Central memory CD8-positive, alpha-beta T cell (primary cell): ENCODE results near the gene NCAN.
A peak's percentile ranks its signal among the peaks of the same experiment; 100 is the strongest.

Experiments used
- ATAC-seq: fragments of 150-1000 bp; cut with Tn5 transposase; replicated peaks from 2 replicates; pipeline ENCODE4 v1.10.0; 2022; ENCODE audit warnings: mild to moderate bottlenecking, moderate FRiP score, moderate number of reproducible peaks; ENCODE audit not compliant: poor library complexity, severe bottlenecking; ENCODE audit errors: extremely low read depth
- DNase-seq, 2 donors: peaks; one replicate each; pipeline ENCODE4 v3.0.0; 2021; ENCODE audit warnings: low spot score in 2 of 2
- H3K27ac Mint-ChIP-seq: one replicate; pipeline ENCODE4 v1.8.0; 2022; ENCODE audit warnings: low read depth, mild to moderate bottlenecking, moderate library complexity, mixed read lengths
- H3K27me3 Mint-ChIP-seq: one replicate; pipeline ENCODE4 v1.8.0; 2022; ENCODE audit warnings: mixed read lengths
- H3K36me3 Mint-ChIP-seq: one replicate; pipeline ENCODE4 v1.8.0; 2022; ENCODE audit warnings: mild to moderate bottlenecking, moderate library complexity, mixed read lengths; ENCODE audit not compliant: insufficient read depth
- H3K4me1 Mint-ChIP-seq: one replicate; pipeline ENCODE4 v1.8.0; 2022; ENCODE audit warnings: mixed read lengths
- H3K4me3 Mint-ChIP-seq: one replicate; pipeline ENCODE4 v1.8.0; 2022; ENCODE audit warnings: mild to moderate bottlenecking, moderate library complexity, mixed read lengths
- H3K9me3 Mint-ChIP-seq: one replicate; pipeline ENCODE4 v1.8.0; 2022; ENCODE audit warnings: mixed read lengths

The NCAN gene

DNA sequence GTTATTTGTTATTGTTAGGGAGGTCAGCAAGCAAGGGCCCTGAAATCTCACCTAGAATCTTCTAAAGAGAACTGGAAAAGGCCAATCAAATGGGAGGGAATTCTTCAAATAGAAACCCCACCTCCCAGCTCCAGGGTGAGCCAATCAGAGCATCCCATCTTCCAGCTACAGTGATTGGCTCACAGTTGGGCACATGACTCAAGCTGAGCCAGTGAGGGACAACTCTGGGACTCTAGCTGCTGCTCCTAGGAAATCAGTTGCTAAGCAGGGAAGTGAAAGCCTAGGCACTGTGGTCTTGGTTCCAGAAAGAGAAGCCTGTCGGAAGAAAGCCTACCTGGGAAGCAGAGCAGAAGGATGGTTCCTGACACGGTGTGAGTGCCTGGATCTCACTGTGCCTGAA is 48.0 kb downstream of the NCAN start:
- ATAC-seq, result no peak
- DNase-seq, result no peak
- H3K36me3 Mint-ChIP-seq, result no peaks in the 10 kb centered on the region
- H3K4me1 Mint-ChIP-seq, result peaks cover 8% of the 10 kb centered on the region
- no peaks in the 10 kb centered on the region for H3K9me3 Mint-ChIP-seq
- H3K27ac Mint-ChIP-seq, result no peak overlapping the region
- peaks cover 83% of the 10 kb centered on the region for H3K27me3 Mint-ChIP-seq
- H3K4me3 Mint-ChIP-seq, result no peak overlapping the region

- Mint-ChIP-seq H3K36me3 (no peaks in the 10 kb centered on the region), H3K27ac (no peak overlapping the region), H3K27me3 (peaks cover 74% of the 10 kb centered on the region), H3K4me1 (peaks cover 8% of the 10 kb centered on the region), H3K4me3 (no peak overlapping the region), H3K9me3 (no peaks in the 10 kb centered on the region)
- ATAC-seq (no peak), DNase-seq (no peak)
Measured at GRCh38 chr19:19260417-19261214, 48.9 kb downstream of the NCAN start.

DNA sequence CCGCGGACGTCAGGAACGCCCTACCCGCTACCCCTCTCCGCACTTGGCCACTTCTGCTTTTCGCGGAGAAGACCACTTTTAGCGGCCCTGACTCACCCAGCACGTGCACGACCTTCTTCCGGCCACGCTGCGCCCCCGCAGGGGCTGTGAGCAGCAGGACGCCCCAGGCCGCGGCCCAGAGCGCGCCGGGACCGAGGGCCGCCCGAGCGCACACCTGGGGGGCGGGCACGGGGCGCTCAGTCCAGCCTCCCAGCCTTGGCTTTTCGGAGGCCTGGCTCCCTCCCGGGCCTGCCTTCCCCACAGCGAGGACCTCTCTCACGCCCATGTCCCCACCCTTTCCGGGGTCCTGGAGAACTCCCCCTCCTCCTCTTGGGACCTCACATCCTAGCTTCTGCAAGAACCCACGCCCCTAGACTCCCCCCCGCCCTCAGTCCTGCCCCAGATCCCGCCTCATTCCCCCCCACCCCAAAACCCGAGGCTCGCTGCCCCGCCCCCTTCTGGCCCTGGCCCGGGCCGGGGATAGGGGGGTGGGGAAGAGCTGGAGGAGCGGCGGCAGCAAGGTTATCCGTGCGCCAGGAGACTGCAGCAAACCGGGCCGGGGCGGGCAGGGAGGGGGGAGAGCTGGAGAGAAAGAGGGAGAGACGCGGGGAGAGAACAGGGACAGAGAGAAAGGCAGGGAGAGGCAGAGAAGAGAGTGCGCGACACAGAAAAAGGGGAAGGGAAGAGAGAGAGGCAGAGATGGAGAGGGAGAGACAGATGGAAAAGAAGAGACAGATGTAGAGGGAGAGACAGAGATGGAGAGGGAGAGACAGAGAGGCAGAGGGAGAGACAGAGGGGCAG is 49.8 kb downstream of the NCAN start:
- no peak overlapping the region for H3K27ac Mint-ChIP-seq
- ATAC-seq (no peak), DNase-seq (no peak)
- H3K27me3 Mint-ChIP-seq, result peaks cover 64% of the 10 kb centered on the region
- H3K4me3 Mint-ChIP-seq, result peak overlapping the region; percentile 33
- no peaks in the 10 kb centered on the region for H3K36me3 Mint-ChIP-seq
- H3K4me1 Mint-ChIP-seq, result peaks cover 8% of the 10 kb centered on the region
- no peaks in the 10 kb centered on the region for H3K9me3 Mint-ChIP-seq

DNA sequence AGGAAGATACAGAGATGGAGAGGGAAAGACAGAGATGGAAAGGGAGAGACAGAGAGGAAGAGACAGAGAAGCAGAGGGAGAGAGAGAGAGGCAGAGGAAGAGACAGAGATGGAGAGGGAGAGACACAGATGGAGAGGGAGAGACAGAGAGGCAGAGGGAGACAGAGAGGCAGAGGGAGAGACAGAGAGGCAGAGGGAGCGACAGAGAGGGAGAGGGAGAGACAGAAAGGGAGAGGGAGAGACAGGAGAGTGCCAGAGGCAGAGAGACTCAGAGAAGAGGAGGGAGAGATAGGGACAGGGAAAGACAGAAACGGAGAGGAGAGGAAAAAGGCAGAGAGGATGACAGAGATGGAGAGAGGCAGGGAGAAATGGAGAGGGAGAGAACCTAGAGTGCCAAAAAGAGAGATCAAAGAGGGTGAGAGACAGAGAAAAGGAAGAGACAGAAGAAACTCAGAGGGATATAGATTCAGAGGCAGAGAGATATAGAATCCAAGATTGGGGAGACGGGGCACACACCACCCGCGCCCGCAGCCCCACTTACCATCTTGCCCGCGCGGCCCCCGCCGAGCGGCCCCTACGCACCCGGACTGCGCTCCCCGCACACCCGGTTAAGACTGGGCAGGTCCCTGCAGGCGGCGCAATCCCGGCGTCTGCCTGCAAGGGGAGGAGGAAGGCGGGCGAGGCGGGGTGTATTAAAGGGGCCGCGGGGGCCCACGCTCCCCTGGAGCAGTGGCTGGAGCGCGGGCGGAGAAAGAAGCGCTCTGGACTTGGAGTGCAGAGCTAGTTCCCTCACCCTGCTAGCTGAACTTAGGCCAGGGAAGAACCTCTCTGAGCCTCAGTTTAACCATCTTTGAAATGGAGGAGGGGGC is 50.7 kb downstream of the NCAN start:
- no peaks in the 10 kb centered on the region for H3K36me3 Mint-ChIP-seq
- H3K27ac Mint-ChIP-seq, result no peak overlapping the region
- peaks cover 56% of the 10 kb centered on the region for H3K27me3 Mint-ChIP-seq
- H3K4me1 Mint-ChIP-seq, result peaks cover 8% of the 10 kb centered on the region
- H3K4me3 Mint-ChIP-seq, result peak overlapping the region; percentile 33
- DNase-seq, result no peak
- H3K9me3 Mint-ChIP-seq, result no peaks in the 10 kb centered on the region
- no peak for ATAC-seq

- no peak overlapping the region for H3K4me3 Mint-ChIP-seq
- H3K9me3 Mint-ChIP-seq, result no peaks in the 10 kb centered on the region
- H3K4me1 Mint-ChIP-seq, result peaks cover 8% of the 10 kb centered on the region
- peaks cover 51% of the 10 kb centered on the region for H3K27me3 Mint-ChIP-seq
- no peaks in the 10 kb centered on the region for H3K36me3 Mint-ChIP-seq
- DNase-seq (no peak), ATAC-seq (no peak)
- H3K27ac Mint-ChIP-seq, result no peak overlapping the region
Measured at GRCh38 chr19:19263886-19264487, 52.2 kb downstream of the NCAN start.

GRCh38 chr19:19267305-19267704 is 55.5 kb downstream of the NCAN start:
- ATAC-seq (no peak), DNase-seq (no peak)
- peaks cover 2% of the 10 kb centered on the region for H3K4me1 Mint-ChIP-seq
- no peaks in the 10 kb centered on the region for H3K36me3 Mint-ChIP-seq
- no peak overlapping the region for H3K4me3 Mint-ChIP-seq
- no peak overlapping the region for H3K27ac Mint-ChIP-seq
- H3K9me3 Mint-ChIP-seq, result no peaks in the 10 kb centered on the region
- H3K27me3 Mint-ChIP-seq, result peaks cover 19% of the 10 kb centered on the region

DNA sequence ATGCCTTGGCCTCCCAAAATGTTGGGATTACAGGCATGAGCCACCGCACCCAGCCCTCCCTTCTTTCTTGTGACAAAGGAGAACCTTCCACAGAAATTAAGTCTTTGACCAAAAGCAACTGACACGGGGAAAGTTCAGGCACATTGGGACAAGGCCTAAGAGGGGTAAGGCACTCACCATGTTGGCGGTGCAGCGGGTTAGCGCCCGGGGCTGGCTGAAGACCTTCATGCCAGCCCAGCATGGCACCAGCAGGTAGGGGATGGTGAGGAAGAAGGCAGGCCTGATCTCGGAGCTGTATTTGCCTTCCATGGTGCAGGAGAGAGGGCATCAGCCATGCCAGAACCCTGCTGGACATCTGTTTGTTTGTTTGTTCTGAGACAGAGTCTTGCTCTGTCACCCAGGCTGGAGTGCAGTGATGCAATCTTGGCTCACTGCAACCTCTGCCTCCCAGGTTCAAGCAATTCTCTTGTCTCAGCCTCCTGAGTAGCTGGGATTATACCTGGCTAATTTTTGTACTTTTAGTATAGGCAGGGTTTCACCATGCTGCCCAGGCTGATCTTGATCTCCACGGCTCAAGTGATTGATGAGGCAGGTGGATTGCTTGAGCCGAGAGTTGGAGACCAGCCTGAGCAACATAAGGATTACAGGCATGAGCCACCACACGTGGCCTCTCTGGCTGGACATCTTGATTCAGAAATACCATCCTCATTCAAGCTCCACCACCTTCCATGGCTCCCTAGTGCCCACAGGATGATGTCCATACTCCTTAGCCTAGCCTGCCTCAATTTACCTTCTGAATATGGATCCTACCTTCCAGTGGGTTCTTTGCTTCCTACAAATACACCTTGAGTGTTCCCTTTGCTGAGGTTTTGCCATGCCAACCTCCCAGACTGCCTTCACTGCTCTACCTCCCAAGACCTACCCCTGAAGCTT is 57.0 kb downstream of the NCAN start:
- no peak for ATAC-seq
- H3K36me3 Mint-ChIP-seq, result no peaks in the 10 kb centered on the region
- H3K4me1 Mint-ChIP-seq, result peaks cover 5% of the 10 kb centered on the region

GRCh38 chr19:19269952-19270694 is 58.4 kb downstream of the NCAN start:
- H3K27me3 Mint-ChIP-seq, result peaks cover 12% of the 10 kb centered on the region
- no peaks in the 10 kb centered on the region for H3K36me3 Mint-ChIP-seq
- H3K27ac Mint-ChIP-seq, result no peak overlapping the region
- no peak for ATAC-seq
- peaks cover 8% of the 10 kb centered on the region for H3K4me1 Mint-ChIP-seq
- H3K4me3 Mint-ChIP-seq, result no peak overlapping the region
- no peaks in the 10 kb centered on the region for H3K9me3 Mint-ChIP-seq
- no peak for DNase-seq

More for the DNA sequence above, 57.0 kb downstream of the NCAN start:
- Mint-ChIP-seq H3K4me3 (no peak overlapping the region), H3K27me3 (peaks cover 10% of the 10 kb centered on the region), H3K9me3 (no peaks in the 10 kb centered on the region), H3K27ac (no peak overlapping the region)
- no peak for DNase-seq

DNA sequence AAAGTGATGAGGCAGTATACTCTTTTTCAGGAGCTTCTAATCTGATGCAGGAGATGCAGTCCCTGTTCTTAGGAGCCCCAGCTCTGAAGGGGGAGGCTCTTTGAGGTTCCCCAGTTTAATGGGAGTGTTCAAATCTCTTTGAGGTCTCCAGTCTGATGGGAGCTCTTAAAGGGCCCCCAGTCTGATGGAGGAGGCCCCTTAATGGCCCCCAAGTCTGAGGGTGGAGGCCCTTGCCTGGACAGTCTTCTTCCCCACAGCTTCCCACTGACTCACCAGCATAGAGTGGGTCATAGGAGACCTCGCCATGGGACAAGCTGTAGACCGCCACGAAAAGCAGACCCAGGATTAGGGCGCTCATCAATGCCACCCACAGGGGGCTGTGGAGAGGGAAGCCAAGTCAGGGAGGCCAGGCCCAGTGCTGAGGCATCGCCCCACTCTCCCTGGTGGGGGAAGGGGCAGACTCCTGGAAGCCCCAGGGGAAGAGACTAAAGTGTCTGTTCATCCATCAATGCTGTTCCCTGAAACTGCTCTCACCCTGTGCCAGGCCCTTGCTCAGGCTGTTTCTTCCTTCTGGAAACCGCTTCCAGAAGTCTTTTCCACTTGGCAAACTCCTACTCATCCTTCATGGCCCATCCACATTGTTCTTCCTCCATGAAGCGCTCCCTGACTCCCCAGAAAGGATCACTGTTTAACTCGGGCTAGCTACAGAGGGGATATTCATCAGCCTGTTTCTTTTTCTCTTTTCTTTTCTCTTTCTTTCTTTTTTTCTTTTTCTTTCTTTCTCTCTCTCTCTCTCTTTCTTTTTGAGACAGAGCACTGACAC is 59.2 kb downstream of the NCAN start:
- H3K27me3 Mint-ChIP-seq, result peaks cover 12% of the 10 kb centered on the region
- H3K36me3 Mint-ChIP-seq, result no peaks in the 10 kb centered on the region
- no peak overlapping the region for H3K4me3 Mint-ChIP-seq
- H3K27ac Mint-ChIP-seq, result no peak overlapping the region
- DNase-seq (no peak), ATAC-seq (no peak)
- H3K9me3 Mint-ChIP-seq, result no peaks in the 10 kb centered on the region
- peaks cover 8% of the 10 kb centered on the region for H3K4me1 Mint-ChIP-seq

DNA sequence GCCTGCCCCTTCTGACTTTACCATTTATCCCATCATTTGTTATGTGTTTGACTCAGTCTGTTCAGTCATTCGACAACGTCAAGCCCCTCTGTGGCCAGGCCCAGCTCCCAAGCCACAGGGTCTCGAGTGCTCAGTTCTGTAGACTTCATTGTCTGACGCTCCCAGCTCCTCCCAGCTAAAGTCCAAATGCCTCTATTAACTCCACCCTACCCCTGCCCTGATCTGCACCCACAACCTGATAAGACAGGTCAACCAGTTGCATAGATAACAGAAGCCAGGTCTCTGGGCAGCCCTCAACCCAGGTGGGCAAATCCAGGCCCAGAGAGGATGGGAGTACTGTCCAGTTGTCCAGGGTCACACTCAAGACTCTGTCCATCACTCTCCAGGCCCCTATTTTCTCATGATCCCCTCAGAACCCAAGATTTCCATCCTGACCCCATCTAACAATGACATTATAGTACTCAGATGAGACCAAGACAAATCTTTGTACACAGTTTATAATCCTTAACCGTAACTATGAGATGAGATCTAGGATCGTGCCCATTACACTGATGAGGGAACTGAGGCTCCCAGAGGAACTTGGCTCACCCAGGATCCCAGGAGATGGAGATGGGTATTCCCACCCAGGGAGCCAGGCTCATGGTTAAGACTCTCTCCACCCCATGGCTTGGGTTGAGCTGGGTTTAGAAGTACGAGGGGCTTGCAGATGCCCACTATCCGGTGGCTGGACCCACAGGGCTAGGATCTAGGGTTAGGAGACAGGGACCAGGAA is 60.3 kb downstream of the NCAN start:
- no peak for DNase-seq
- ATAC-seq, result no peak
- Mint-ChIP-seq H3K4me3 (no peak overlapping the region), H3K27me3 (peaks cover 12% of the 10 kb centered on the region), H3K27ac (no peak overlapping the region), H3K9me3 (no peaks in the 10 kb centered on the region), H3K36me3 (peaks cover 7% of the 10 kb centered on the region), H3K4me1 (peaks cover 8% of the 10 kb centered on the region)
